Suprapubic skin (tissue), 4 donors: ENCODE data around the gene LRRC46.

Experiments used
- CTCF ChIP-seq, 2 donors: fragments of 200-600 bp in 1 of 2; fragments of 450-650 bp in 1 of 2; sonication (generic) in 1 of 2; IDR thresholded peaks; one replicate each; pipeline ENCODE4 v1.5.1; 2016 to 2019; ENCODE audit warnings: antibody characterized with exemption in 2 of 2, mild to moderate bottlenecking in 1 of 2, moderate library complexity in 1 of 2
- EP300 ChIP-seq: sonication (generic); formaldehyde crosslinking; IDR thresholded peaks from one replicate; pipeline ENCODE4 v1.6.1; 2017; ENCODE audit warnings: antibody characterized with exemption
- POLR2A ChIP-seq, 2 donors: fragments of 450-650 bp; IDR thresholded peaks; one replicate each; pipeline ENCODE4 v1.6.1; 2017; ENCODE audit warnings: antibody characterized with exemption in 2 of 2, mild to moderate bottlenecking in 2 of 2, moderate library complexity in 2 of 2
- POLR2AphosphoS5 ChIP-seq, 3 donors: sonication (generic); formaldehyde crosslinking; IDR thresholded peaks; one replicate each; pipeline ENCODE4 v1.6.1; 2017; ENCODE audit warnings: antibody characterized with exemption in 3 of 3

GRCh38 chr17:47806026-47806912, 25.2 kb upstream of the LRRC46 start:
- TF ChIP-seq CTCF (IDR thresholded peaks at IDR 0.05) (no peak), EP300 (no peak), POLR2A (IDR thresholded peaks at IDR 0.05) (no peak), POLR2AphosphoS5 (IDR thresholded peaks at IDR 0.05) (no peak)
